H9 (cell line): ENCODE results near the gene SULT1A2. TPM values are rescaled to one million over a fixed set of nuclear protein-coding genes. Genes with fewer than 3 reads are reported as not detected.

ENCODE experiments used
- DNase-seq: peaks from one replicate; pipeline ENCODE4 v3.0.0-alpha.2; 2017
- H2AFZ ChIP-seq: one replicate; pipeline ENCODE4 v1.6.1; 2013; ENCODE audit warnings: mild to moderate bottlenecking, low read length, control low read depth, moderate library complexity
- H2AK5ac ChIP-seq: 2 replicates; pipeline ENCODE4 v1.6.1; 2013; ENCODE audit warnings: low read length, control low read depth, mixed read lengths; ENCODE audit not compliant: insufficient read length
- H2BK120ac ChIP-seq: one replicate; pipeline ENCODE4 v1.6.1; 2013; ENCODE audit warnings: low read depth, mild to moderate bottlenecking, low read length, control low read depth, inconsistent platforms; ENCODE audit not compliant: poor library complexity, severe bottlenecking
- H2BK12ac ChIP-seq: 2 replicates; pipeline ENCODE4 v1.6.1; 2013; ENCODE audit warnings: low read length, control low read depth, mixed read lengths, low read depth; ENCODE audit not compliant: insufficient read length
- H2BK15ac ChIP-seq: 2 replicates; pipeline ENCODE4 v1.6.1; 2013; ENCODE audit warnings: low read depth, low read length, control low read depth
- H2BK20ac ChIP-seq: one replicate; pipeline ENCODE4 v1.6.1; 2013; ENCODE audit warnings: low read depth, mild to moderate bottlenecking, low read length, control low read depth, inconsistent platforms; ENCODE audit not compliant: poor library complexity, severe bottlenecking
- H2BK5ac ChIP-seq: 2 replicates; pipeline ENCODE4 v1.6.1; 2013; ENCODE audit warnings: low read length, control low read depth, mixed read lengths; ENCODE audit not compliant: insufficient read length
- H3K14ac ChIP-seq: 2 replicates; pipeline ENCODE4 v1.6.1; 2013; ENCODE audit warnings: low read length, control low read depth; ENCODE audit not compliant: insufficient read depth
- H3K18ac ChIP-seq: 2 replicates; pipeline ENCODE4 v1.6.1; 2013; ENCODE audit warnings: low read depth, mild to moderate bottlenecking, mixed read lengths, low read length, control low read depth; ENCODE audit not compliant: insufficient read length
- H3K23ac ChIP-seq: 2 replicates; pipeline ENCODE4 v1.6.1; 2013; ENCODE audit warnings: low read length, control low read depth, mixed read lengths, low read depth; ENCODE audit not compliant: insufficient read length
- H3K23me2 ChIP-seq: 2 replicates; pipeline ENCODE4 v1.6.1; 2013; ENCODE audit warnings: low read depth, mild to moderate bottlenecking, mixed read lengths, low read length, control low read depth; ENCODE audit not compliant: insufficient read length, poor library complexity, severe bottlenecking
- H3K27ac ChIP-seq: 2 replicates; pipeline ENCODE4 v1.5.1; 2013; ENCODE audit warnings: low read length, control low read depth, mixed read lengths, low read depth; ENCODE audit not compliant: insufficient read length
- H3K27me3 ChIP-seq: 2 replicates; pipeline ENCODE4 v1.6.1; 2013; ENCODE audit warnings: low read length, control low read depth, inconsistent platforms; ENCODE audit not compliant: insufficient read depth
- H3K4ac ChIP-seq: 2 replicates; pipeline ENCODE4 v1.6.1; 2013; ENCODE audit warnings: low read depth, mild to moderate bottlenecking, control low read depth, inconsistent platforms, low read length, moderate library complexity
- H3K4me1 ChIP-seq: 2 replicates; pipeline ENCODE4 v1.6.1; 2013; ENCODE audit warnings: low read length, control low read depth, inconsistent platforms; ENCODE audit not compliant: insufficient read depth
- H3K4me2 ChIP-seq: 2 replicates; pipeline ENCODE4 v1.6.1; 2013; ENCODE audit warnings: low read length, control low read depth, mixed read lengths; ENCODE audit not compliant: insufficient read length, insufficient read depth
- H3K56ac ChIP-seq: 2 replicates; pipeline ENCODE4 v1.6.1; 2013; ENCODE audit warnings: low read depth, mild to moderate bottlenecking, mixed read lengths, low read length, control low read depth; ENCODE audit not compliant: insufficient read length
- H3K79me1 ChIP-seq: 2 replicates; pipeline ENCODE4 v1.6.1; 2013; ENCODE audit warnings: low read depth, mild to moderate bottlenecking, moderate library complexity, low read length, control low read depth, inconsistent platforms; ENCODE audit not compliant: insufficient read depth, poor library complexity, severe bottlenecking
- H3K79me2 ChIP-seq: 2 replicates; pipeline ENCODE4 v1.6.1; 2013; ENCODE audit warnings: low read length, control low read depth, inconsistent platforms; ENCODE audit not compliant: insufficient read depth
- H3K9ac ChIP-seq: 2 replicates; pipeline ENCODE4 v1.6.1; 2013; ENCODE audit warnings: low read length, control low read depth, mixed read lengths; ENCODE audit not compliant: insufficient read length; ENCODE audit errors: extremely low read depth
- H3K9me3 ChIP-seq: one replicate; pipeline ENCODE4 v1.6.1; 2013; ENCODE audit warnings: low read depth, low read length, inconsistent platforms; ENCODE audit not compliant: control insufficient read depth
- H3T11ph ChIP-seq: one replicate; pipeline ENCODE4 v1.6.1; 2013; ENCODE audit warnings: mild to moderate bottlenecking, low read length, control low read depth, inconsistent platforms
- H4K20me1 ChIP-seq: one replicate; pipeline ENCODE4 v1.6.1; 2013; ENCODE audit not compliant: control insufficient read depth, insufficient read length, insufficient read depth
- H4K5ac ChIP-seq: 2 replicates; pipeline ENCODE4 v1.6.1; 2013; ENCODE audit warnings: low read depth, mild to moderate bottlenecking, mixed read lengths, low read length, control low read depth; ENCODE audit not compliant: insufficient read length
- H4K8ac ChIP-seq: replicated peaks from 2 replicates; pipeline ENCODE4 v1.6.1; 2013; ENCODE audit warnings: low read length, control low read depth, mixed read lengths, low read depth; ENCODE audit not compliant: insufficient read length
- H4K91ac ChIP-seq: 2 replicates; pipeline ENCODE4 v1.6.1; 2013; ENCODE audit warnings: low read depth, mild to moderate bottlenecking, moderate library complexity, mixed read lengths, low read length, control low read depth; ENCODE audit not compliant: insufficient read length
- H3K27ac Mint-ChIP-seq, 3 experiments: 2 replicates in 2 of 3; 3 replicates in 1 of 3; pipeline ENCODE4 v1.8.0; 2020 to 2021; ENCODE audit warnings: mixed read lengths in 3 of 3, mild to moderate bottlenecking in 1 of 3, moderate library complexity in 1 of 3
- H3K27me3 Mint-ChIP-seq: 2 replicates; pipeline ENCODE4 v1.8.0; 2021; ENCODE audit warnings: low read depth, mild to moderate bottlenecking, moderate library complexity, mixed read lengths
- H3K36me3 Mint-ChIP-seq, 3 experiments: 2 replicates in 2 of 3; 3 replicates in 1 of 3; pipeline ENCODE4 v1.8.0; 2020 to 2021; ENCODE audit warnings: low read depth in 3 of 3, mixed read lengths in 3 of 3; ENCODE audit not compliant: insufficient read depth in 1 of 3
- H3K4me1 Mint-ChIP-seq, 2 experiments: 2 replicates each; pipeline ENCODE4 v1.8.0; 2020; ENCODE audit warnings: mixed read lengths in 2 of 2
- H3K4me3 Mint-ChIP-seq, 2 experiments: 2 replicates in 1 of 2; 3 replicates in 1 of 2; pipeline ENCODE4 v1.8.0; 2020 to 2021; ENCODE audit warnings: mild to moderate bottlenecking in 2 of 2, mixed read lengths in 2 of 2, moderate library complexity in 1 of 2
- H3K9me3 Mint-ChIP-seq, 2 experiments: 2 replicates in 1 of 2; 3 replicates in 1 of 2; pipeline ENCODE4 v1.8.0; 2020; ENCODE audit warnings: mild to moderate bottlenecking in 2 of 2, mixed read lengths in 2 of 2, moderate library complexity in 1 of 2
- CTCF ChIP-seq: fragments of 200-600 bp; sonication (generic); conservative IDR thresholded peaks from 3 replicates; pipeline ENCODE4 v1.8.0; 2021; ENCODE audit warnings: antibody characterized with exemption, mild to moderate bottlenecking
- WGBS: extraction: QIAGEN DNeasy Blood & Tissue Kit; methylation state at CpG from one replicate; pipeline ENCODE4 v1.1.7; 2013; ENCODE audit warnings: missing lambda C conversion rate, low lambda C conversion rate, mixed read lengths; ENCODE audit not compliant: insufficient read length; ENCODE audit errors: extremely low coverage; 5-methylcytosine and 5-hydroxymethylcytosine counted together
- total RNA-seq: library from RNA; stranded (reverse); gene quantifications from 2 replicates; pipeline ENCODE4 v1.2.1, GENCODE V29; 2021

The SULT1A2 gene
- total RNA-seq, 1 experiment from 2014 or later = 0.66 TPM

- Histone ChIP-seq H2BK15ac (no peak overlapping the region), H4K91ac (no peak overlapping the region), H2AFZ (no peak overlapping the region), H3K79me2 (no peaks in the 10 kb centered on the region), H3K9ac (no peak overlapping the region), H3K4me2 (no peak overlapping the region), H3T11ph (no peak overlapping the region), H3K9me3 (no peaks in the 10 kb centered on the region), H2BK120ac (no peak overlapping the region), H2AK5ac (no peak overlapping the region), H3K4me1 (no peaks in the 10 kb centered on the region), H3K4ac (no peak overlapping the region), H3K23ac (no peak overlapping the region), H4K20me1 (no peaks in the 10 kb centered on the region), H2BK5ac (no peak overlapping the region), H3K27me3 (no peaks in the 10 kb centered on the region), H3K14ac (no peak overlapping the region), H2BK12ac (no peak overlapping the region), H3K79me1 (no peaks in the 10 kb centered on the region), H4K8ac (no peak overlapping the region), H3K23me2 (no peaks in the 10 kb centered on the region), H3K56ac (no peak overlapping the region), H4K5ac (no peak overlapping the region), H3K18ac (no peak overlapping the region), H2BK20ac (no peak overlapping the region), H3K27ac (no peak overlapping the region)
- Mint-ChIP-seq H3K9me3 (no peaks in the 10 kb centered on the region), H3K36me3 (no peaks in the 10 kb centered on the region; a peak in 1 of 7 replicates), H3K4me1 (peaks cover 0 to 4% of the 10 kb centered on the region in 2 experiments; a peak in 3 of 4 replicates), H3K4me3 (no peak overlapping the region), H3K27me3 (peaks cover 4% of the 10 kb centered on the region), H3K27ac (no peak overlapping the region; a peak in 1 of 7 replicates)
- no peak for TF ChIP-seq CTCF
- no peak for DNase-seq
- no CpG with 5 or more reads among the region's 7 CpGs for WGBS
Observed at GRCh38 chr16:28543072-28543471, 53.8 kb downstream of the SULT1A2 start.
